Stimulated activated CD8-positive, alpha-beta memory T cell treated with anti-CD3 and anti-CD28 coated beads, Interleukin-2, amount 100 ng/mL, for 48 hours (primary cell): Measurements from ENCODE around the gene WDR41.

Experiments used
- DNase-seq, 2 donors: peaks; one replicate each; pipeline ENCODE4 v3.0.0-alpha.2; 2020; ENCODE audit warnings: low read depth in 2 of 2

The WDR41 gene

DNA sequence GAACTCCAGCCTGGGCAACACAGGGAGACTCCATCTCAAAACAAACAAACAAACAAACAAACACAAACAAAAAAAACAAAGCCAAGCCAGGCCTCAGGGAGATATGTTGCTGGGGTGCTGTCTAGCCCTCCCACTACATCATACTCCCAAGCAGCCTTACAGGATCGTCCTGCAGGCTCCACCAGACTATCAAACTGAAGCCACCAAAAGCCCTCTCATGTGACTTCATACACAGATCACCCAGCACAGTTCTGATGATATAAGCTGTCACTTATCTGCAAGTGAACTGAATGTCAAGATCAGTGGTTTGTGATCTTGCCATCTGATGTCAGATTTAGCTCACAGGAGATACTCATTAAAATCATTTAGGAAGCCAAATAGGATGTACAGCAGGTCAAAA, 43.3 kb downstream of the WDR41 start:
- no peak for DNase-seq

- DNase-seq: no peak
Measured at GRCh38 chr5:77444356-77444755, 47.8 kb downstream of the WDR41 start.

DNA sequence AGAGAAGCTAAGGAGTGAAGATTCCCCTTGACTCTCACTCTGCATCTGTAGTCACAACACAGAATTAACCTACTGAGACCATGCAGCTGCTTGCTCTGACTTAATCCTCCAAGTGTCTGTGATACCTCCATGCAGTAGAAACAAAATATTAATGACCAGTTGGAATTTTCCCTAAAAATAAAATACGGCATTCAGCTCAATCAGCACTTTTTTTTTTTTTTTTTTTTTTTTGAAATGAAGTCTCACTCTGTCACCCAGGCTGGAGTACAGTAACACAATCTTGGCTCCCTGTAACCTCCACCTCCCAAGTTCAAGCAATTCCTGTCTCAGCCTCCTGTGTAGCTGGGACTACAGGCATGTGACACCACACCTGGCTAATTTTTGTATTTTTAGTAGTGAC, 48.4 kb downstream of the WDR41 start:
- no peak for DNase-seq

DNA sequence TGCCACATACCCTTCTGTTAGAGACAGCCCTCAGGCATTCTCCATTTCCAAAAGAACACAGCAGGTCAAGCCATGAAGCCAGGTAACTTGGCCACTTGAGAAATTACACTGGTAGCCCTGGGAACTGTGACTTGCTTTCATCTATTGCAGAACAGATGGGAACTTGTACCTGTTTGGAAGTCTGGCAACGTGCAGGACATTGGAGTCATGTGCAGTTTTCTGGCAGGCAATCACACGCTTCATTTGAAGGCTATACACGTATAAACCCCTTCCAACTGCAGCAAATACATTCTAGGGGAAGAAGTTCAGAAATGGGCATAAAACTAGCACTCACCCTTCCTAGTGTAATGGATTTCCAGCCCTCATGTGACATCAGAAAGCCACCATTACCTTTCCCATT, 54.0 kb downstream of the WDR41 start:
- no peak for DNase-seq

GRCh38 chr5:77437194-77437593, 54.9 kb downstream of the WDR41 start:
- DNase-seq: no peak

DNA sequence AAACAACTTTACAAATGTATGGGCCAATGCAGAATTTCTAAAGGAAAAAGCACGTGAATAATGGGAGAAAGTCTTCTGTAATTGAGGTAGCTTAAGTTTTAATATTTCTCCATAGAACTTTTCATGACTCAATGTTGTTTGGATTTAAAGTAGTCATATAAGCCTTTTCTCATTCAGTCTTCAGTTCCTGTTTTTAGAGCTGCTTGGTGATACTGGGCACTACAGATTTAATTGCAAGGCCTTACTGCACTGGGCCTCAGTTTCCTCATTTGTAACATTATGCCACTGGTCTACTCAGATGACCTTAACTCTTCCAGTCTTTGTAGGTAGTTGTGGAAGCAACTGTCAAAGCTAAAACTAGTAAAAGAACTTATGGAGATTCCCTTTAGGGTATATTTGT, 60.4 kb downstream of the WDR41 start:
- DNase-seq: no peak

GRCh38 chr5:77431286-77431685, 60.8 kb downstream of the WDR41 start:
- DNase-seq: no peak

GRCh38 chr5:77430726-77431125, 61.4 kb downstream of the WDR41 start:
- DNase-seq: no peak

- DNase-seq: no peak
Measured at GRCh38 chr5:77428526-77428925, 63.6 kb downstream of the WDR41 start.

DNA sequence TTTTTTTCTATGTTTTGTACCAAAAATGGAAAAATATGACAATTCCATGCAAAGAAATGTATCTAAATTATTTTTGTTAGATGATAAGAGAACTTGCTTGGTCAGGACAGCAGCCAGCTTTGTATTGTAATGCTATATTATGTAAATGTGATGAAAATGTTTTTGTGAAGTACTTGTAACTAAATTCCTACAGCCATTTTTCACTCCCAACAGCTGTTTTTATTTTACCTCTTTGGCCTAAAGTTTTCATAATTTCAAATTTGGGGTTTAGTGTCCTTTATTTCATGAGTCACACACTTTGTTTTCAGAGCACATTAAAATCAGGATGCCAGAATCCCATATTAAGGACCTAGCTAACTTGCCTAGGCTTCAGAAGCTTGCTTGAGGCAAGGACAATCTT, 64.1 kb downstream of the WDR41 start:
- no peak for DNase-seq

DNA sequence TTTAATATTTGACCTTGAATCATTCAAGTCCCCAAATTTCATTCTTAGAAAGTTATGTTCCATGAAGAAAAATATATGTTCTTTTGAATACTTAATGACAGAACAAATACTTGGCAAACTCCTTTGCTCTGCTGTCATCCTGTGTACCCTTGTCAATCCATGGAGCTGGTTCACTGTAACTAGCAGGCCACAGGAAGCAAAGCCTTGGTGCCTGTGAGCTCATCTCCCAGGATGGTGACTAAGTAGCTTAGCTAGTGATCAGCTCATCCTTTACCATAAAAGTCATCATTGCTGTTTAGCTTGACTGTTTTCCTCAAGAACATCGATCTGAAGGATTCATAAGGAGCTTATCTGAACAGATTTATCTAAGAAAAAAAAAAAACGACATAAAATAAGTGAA, 65.4 kb downstream of the WDR41 start:
- DNase-seq: no peak

- no peak for DNase-seq
Measured at GRCh38 chr5:77425998-77426659, 66.0 kb downstream of the WDR41 start.

DNA sequence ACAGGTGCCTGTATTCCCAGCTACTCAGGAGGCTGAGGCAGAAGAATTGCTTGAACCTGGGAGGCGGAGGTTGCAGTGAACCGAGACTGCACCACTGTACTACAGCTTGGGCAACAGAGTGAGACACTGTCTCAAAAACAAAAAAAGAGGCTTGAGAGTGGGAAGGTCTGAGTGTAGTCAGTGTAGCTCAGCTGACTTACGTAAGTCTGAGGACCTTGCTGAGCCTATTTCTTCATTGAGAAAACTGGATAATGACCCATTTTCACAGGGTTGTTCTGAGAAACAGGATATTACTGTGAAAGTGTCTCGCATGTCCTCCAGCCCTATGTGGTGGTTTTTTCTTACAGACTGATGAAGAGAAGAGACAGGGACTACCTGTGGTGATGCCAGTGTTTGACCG, 66.7 kb downstream of the WDR41 start:
- DNase-seq: no peak

DNA sequence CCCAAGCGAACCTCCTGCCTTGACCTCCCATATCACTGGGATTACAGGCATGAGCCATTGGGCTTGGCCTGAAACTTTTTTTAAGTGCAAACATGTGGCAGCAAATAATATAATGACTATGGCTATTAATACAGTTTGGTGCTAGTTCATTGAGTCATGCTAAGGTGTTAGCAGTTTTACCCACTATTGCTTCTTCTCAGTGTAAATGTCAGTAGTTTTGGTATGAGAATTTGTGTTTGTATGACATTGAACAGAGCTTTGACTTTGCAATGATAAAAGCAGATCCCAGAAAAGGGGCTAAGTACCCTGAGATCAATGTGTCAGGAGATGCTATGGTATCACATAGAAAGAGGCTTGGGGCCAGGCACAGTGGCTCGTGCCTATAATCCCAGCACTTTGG, 67.2 kb downstream of the WDR41 start:
- no peak for DNase-seq

- no peak for DNase-seq
Measured at GRCh38 chr5:77423022-77423750, 68.9 kb downstream of the WDR41 start.

- DNase-seq: no peak
Measured at GRCh38 chr5:77420940-77421339, 71.2 kb downstream of the WDR41 start.

GRCh38 chr5:77419644-77420582, 72.2 kb downstream of the WDR41 start:
- DNase-seq: no peak

GRCh38 chr5:77418601-77419581, 73.2 kb downstream of the WDR41 start:
- DNase-seq: no peak

DNA sequence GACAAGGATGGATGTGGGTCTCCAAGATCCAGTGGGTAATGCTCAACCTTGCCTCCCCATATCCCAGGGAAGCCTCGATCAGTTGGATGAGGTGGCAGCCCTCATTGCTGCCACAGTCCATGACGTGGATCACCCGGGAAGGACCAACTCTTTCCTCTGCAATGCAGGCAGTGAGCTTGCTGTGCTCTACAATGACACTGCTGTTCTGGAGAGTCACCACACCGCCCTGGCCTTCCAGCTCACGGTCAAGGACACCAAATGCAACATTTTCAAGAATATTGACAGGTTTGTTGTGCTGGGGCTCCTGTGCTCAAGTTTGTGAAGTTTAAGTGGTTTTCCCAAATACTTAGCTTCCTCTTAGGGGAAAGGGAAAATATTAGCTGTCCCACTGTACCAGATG, 74.0 kb downstream of the WDR41 start:
- DNase-seq: no peak

GRCh38 chr5:77413049-77413448, 79.1 kb downstream of the WDR41 start:
- DNase-seq: no peak

DNA sequence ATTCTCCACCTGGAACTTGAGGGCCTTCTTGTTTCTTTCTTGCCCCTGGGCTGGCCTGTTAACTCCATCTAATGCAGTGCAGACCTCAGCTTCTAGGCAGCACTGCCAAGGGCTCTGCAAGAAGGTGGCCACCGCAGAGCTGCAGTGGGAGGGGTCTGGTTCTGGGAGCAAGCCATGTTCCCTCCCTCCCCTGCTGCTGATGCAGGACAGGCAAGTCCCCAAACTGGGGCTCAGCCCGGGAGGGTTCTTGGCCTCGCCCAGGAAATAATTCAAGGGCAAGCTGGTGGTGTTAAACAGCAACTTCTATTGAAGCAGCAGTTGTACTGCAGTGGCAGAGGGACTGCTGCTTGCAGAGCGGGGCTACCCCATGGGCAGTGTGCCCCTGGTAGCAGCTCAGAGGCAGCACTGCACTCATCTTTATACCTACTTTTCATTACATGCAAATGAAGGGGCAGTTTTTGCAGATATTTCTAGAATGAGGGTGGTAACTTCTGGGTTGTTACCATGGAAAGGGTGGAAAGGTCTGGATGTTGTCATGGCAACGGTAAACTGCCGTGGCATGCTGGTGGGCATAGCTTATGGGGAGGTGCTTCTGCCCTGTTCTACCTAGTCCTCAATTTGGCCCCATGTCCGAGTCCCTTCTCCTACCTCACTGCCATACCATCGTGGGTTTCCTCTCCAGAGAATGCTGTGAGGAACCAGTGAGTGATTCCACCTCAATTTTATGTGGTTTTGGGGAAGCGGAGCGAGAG, 82.1 kb downstream of the WDR41 start:
- DNase-seq: no peak
